Thyroid gland (tissue), 4 donors: ENCODE data around the gene TEAD2. TPM values are rescaled to one million over a fixed set of nuclear protein-coding genes. Genes with fewer than 3 reads are reported as not detected.
"Not testable (repeated sequence)": the region's sequence is repeated elsewhere in the genome, so short reads cannot be mapped to it uniquely, and the experiment has no call there.

Experiments used
- DNase-seq, 2 donors: peaks; one replicate each; pipeline ENCODE4 v3.0.0-alpha.2; 2019
- H3K27ac ChIP-seq, 3 donors: fragments of 200-600 bp; sonication (generic); 1 replicate in 2 of 3; 2 replicates in 1 of 3; pipeline ENCODE4 v1.5.1; 2016 to 2019; ENCODE audit warnings: mild to moderate bottlenecking in 1 of 3, moderate library complexity in 1 of 3
- H3K27me3 ChIP-seq: fragments of 200-600 bp; sonication (generic); one replicate; pipeline ENCODE4 v1.5.1; 2019
- H3K36me3 ChIP-seq, 2 donors: fragments of 200-600 bp; sonication (generic); one replicate each; pipeline ENCODE4 v1.5.1; 2016 to 2019
- H3K4me1 ChIP-seq, 2 donors: fragments of 200-600 bp; sonication (generic); one replicate each; pipeline ENCODE4 v1.5.1; 2017 to 2019
- H3K4me3 ChIP-seq, 3 donors: fragments of 200-600 bp; sonication (generic); replicated peaks in 1 of 3; 1 replicate in 2 of 3; 2 replicates in 1 of 3; pipeline ENCODE4 v1.5.1; 2016; ENCODE audit warnings: mild to moderate bottlenecking in 1 of 3
- H3K9me3 ChIP-seq: fragments of 200-600 bp; sonication (generic); one replicate; pipeline ENCODE4 v1.5.1; 2017
- POLR2A ChIP-seq, 2 donors: fragments of 450-650 bp; IDR thresholded peaks; one replicate each; pipeline ENCODE4 v1.6.1; 2017; ENCODE audit warnings: antibody characterized with exemption in 2 of 2, mild to moderate bottlenecking in 2 of 2, moderate library complexity in 1 of 2
- WGBS, 2 donors: methylation state at CpG; one replicate each; pipeline ENCODE4 v1.1.5; 2017; 5-methylcytosine and 5-hydroxymethylcytosine counted together
- intact Hi-C: fragments of 100-400 bp; cut with DNase I; formaldehyde crosslinking; loops from one replicate; pipeline ENCODE4 v1.15.1; 2023
- total RNA-seq, 4 donors: library from RNA; depleted of rRNA; stranded (reverse); fragments of >200 nt; gene quantifications; one replicate each; pipeline ENCODE4 v1.2.3, GENCODE V29; 2016
- TF ChIP-seq, protein P1 (sequence below), 6 experiments: fragments of 200-600 bp in 3 of 6; fragments of 450-650 bp in 3 of 6; sonication (generic) in 3 of 6; IDR thresholded peaks; one replicate each; pipeline ENCODE4 v1.5.1; 2016 to 2019; ENCODE audit warnings: antibody characterized with exemption in 6 of 6, mild to moderate bottlenecking in 2 of 6, inconsistent platforms in 1 of 6, moderate library complexity in 1 of 6

TEAD2 gene
- total RNA-seq, 4 donors from 2014 or later, result 6.9 to 19.5 (median 13.7) TPM

DNA sequence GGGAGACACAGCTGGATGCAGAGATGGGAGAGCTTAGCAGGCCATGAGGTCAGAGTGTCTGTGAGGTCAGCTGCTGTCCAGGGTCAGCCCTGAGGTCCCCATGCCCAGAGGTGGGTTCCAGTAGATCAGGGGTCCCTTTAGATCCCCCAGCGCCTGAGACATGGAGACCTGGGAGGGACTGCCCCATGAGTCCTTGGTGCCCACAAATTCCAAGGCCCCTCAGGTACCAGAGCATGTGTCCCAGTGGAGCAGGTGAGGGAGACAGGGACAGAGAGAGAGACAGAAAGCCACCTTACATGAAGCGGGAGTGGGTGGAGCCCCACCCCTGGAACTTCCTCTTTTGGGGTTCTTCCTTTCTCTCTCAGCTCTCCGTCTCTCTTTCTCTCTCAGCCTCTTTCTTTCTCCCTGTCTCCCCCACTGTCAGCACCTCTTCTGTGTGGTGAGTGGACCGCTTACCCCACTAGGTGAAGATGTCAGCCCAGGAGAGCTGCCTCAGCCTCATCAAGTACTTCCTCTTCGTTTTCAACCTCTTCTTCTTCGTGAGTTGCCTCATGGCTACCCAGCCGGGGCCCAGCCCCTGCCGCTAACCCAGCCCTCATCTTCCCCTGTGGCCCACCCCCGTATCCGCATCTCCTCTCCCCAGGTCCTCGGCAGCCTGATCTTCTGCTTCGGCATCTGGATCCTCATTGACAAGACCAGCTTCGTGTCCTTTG is 27.0 kb downstream of the TEAD2 start, which contains the start of gene CD37:
Gene CD37 (plus strand): TSS at position 336 of the 713 bp plus-strand sequence. CDS start 135 bp downstream, at position 471.
- H3K27me3 ChIP-seq, result no peaks in the 10 kb centered on the region
- intact Hi-C loops, result no loop called here
- WGBS, 2 donors, result 74 to 80% methylated on average over 13 of the region's 13 CpGs
- DNase-seq, result no peak
- no peak within 1 kb of the TSS for H3K27ac ChIP-seq
- no peaks in the 10 kb centered on the region for H3K9me3 ChIP-seq
- H3K36me3 ChIP-seq, result no peaks in the 10 kb centered on the region
- peaks cover 19 to 20% of the 10 kb centered on the region in 2 donors for H3K4me1 ChIP-seq
- H3K4me3 ChIP-seq, result no peak within 1 kb of the TSS
- no peak for TF ChIP-seq POLR2A (IDR thresholded peaks at IDR 0.05)
- TF ChIP-seq, protein P1, sequence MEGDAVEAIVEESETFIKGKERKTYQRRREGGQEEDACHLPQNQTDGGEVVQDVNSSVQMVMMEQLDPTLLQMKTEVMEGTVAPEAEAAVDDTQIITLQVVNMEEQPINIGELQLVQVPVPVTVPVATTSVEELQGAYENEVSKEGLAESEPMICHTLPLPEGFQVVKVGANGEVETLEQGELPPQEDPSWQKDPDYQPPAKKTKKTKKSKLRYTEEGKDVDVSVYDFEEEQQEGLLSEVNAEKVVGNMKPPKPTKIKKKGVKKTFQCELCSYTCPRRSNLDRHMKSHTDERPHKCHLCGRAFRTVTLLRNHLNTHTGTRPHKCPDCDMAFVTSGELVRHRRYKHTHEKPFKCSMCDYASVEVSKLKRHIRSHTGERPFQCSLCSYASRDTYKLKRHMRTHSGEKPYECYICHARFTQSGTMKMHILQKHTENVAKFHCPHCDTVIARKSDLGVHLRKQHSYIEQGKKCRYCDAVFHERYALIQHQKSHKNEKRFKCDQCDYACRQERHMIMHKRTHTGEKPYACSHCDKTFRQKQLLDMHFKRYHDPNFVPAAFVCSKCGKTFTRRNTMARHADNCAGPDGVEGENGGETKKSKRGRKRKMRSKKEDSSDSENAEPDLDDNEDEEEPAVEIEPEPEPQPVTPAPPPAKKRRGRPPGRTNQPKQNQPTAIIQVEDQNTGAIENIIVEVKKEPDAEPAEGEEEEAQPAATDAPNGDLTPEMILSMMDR (IDR thresholded peaks at IDR 0.05), result no peak

DNA sequence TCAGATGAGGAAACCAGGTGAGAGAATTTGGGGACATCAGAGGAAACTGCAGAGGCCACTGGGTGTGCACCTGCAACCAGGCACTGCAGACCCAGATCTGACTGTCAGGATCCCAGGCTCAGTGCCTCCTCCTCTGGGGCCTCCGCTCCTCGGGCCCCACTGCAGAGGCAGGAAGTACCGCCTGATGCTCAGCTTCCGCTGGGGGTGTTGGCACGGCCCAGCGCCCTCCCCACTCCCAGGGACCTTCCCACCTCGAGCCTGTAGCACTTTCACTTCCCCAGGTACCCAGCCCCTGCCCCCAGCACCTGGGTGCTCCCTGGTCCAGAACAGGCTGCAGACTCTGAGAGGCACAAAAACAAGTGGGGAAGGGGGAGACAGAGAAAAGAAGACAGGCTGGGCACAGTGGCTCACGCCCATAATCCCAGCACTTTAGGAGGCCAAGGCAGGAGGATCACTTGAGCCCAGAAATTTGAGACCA is 28.4 kb downstream of the TEAD2 start:
- WGBS, 2 donors, result 55 to 92% methylated on average over 1 to 8 of the region's 8 CpGs
- no peak for DNase-seq
- H3K4me1 ChIP-seq, result peaks cover 8 to 11% of the 10 kb centered on the region in 2 donors
- no peak overlapping the region for H3K27ac ChIP-seq
- no peaks in the 10 kb centered on the region for H3K36me3 ChIP-seq
- no peaks in the 10 kb centered on the region for H3K9me3 ChIP-seq
- intact Hi-C loops, result no loop called here
- H3K27me3 ChIP-seq, result no peaks in the 10 kb centered on the region
- TF ChIP-seq POLR2A (IDR thresholded peaks at IDR 0.05), result no peak
- H3K4me3 ChIP-seq, result no peak overlapping the region

DNA sequence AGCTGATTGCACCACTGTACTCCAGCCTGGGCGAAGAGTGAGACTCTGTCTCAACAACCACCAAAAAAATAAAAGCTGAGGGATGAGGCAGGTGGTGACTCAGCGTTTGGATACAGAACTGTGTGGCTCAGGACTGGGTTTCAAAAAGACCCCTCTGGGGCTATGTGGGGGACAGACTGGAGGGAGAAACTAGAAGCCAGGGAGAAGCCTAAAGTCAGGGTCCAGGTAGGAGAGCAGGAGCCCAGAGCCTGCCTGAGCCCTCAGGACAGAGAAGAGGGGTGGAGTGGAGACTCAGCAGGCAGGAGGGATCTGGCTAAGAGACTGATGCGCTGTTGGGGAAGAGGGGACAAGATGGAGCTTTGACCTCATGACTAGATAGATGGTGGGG is 28.8 kb downstream of the TEAD2 start:
- H3K27ac ChIP-seq, result no peak overlapping the region
- TF ChIP-seq, protein P1 (IDR thresholded peaks at IDR 0.05), result no peak
- no peak for TF ChIP-seq POLR2A (IDR thresholded peaks at IDR 0.05)
- no peaks in the 10 kb centered on the region for H3K27me3 ChIP-seq
- intact Hi-C loops, result no loop called here
- no peaks in the 10 kb centered on the region for H3K36me3 ChIP-seq
- 73 to 86% methylated on average over 3 of the region's 3 CpGs for whole genome bisulfite sequencing, 2 donors
- H3K4me1 ChIP-seq, result peaks cover 6 to 7% of the 10 kb centered on the region in 2 donors
- H3K4me3 ChIP-seq, result no peak overlapping the region
- DNase-seq, result no peak
- no peaks in the 10 kb centered on the region for H3K9me3 ChIP-seq

DNA sequence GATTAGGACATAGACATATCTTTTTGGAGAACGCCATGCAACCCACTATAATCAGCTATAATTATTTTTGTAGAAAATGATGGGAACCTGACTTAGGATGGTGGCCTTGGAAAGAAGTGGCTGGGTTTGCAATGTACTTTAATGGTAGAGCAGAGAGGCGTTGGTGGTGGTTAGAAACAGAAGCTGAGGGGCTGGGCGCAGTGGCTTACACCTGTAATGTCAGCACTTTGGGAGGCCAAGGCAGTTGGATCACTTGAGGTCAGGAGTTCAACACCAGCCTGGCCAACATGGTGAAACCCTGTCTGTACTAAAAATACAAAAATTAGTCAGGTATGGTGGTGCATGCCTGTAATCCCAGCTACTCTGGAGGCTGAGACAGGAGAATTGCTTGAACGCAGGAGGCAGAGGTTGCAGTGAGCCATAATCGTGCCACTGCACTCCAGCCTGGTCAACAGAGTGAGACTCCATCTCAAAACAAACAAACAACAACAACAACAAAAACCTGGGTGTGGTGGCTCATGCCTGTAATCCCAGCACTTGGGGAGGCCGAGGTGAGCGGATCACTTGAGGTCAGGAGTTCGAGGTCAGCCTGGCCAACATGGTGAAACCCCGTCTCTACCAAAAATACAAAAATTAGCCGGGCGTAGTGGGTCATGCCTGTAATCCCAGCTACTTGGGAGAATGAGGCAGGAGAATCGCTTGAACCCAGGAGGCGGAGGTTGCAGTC is 29.4 kb downstream of the TEAD2 start:
- H3K36me3 ChIP-seq, H3K4me1 ChIP-seq, intact Hi-C loops, H3K27me3 ChIP-seq, DNase-seq, H3K4me3 ChIP-seq, H3K27ac ChIP-seq, H3K9me3 ChIP-seq: not testable (repeated sequence)
- WGBS, 2 donors, result 87 to 91% methylated on average over 13 of the region's 13 CpGs

DNA sequence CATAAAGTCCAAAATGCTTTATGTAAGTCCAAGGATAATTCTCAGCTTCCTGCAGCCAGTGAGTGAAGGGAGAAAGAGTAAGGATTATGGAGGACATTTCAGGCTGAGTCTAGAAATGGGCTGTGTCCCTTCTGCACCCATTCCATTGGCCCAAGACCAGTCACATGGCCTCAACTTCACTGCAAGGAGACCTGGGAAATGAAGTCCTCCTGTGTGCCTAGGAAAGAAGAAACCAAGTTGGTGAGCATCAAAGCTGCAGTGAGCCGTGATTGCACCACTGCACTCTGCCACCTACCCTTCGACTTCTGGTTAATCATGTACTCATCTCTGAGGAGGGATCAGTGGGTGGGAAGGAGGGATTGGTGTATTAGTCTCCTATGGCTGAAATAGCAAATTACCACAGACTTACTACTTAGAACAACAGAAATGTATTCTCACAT is 30.6 kb downstream of the TEAD2 start:
- H3K4me3 ChIP-seq, result no peak overlapping the region
- H3K9me3 ChIP-seq, result no peaks in the 10 kb centered on the region
- intact Hi-C loops, result no loop called here
- no peaks in the 10 kb centered on the region for H3K36me3 ChIP-seq
- H3K27ac ChIP-seq, result no peak overlapping the region
- DNase-seq, result peak; percentile 20 to 23
- WGBS, 2 donors, result 71 to 90% methylated on average over 2 of the region's 2 CpGs
- H3K4me1 ChIP-seq, result peaks cover 4% of the 10 kb centered on the region in 2 donors
- no peaks in the 10 kb centered on the region for H3K27me3 ChIP-seq
- TF ChIP-seq, protein P1 (IDR thresholded peaks at IDR 0.05), result no peak
- TF ChIP-seq POLR2A (IDR thresholded peaks at IDR 0.05), result no peak

DNA sequence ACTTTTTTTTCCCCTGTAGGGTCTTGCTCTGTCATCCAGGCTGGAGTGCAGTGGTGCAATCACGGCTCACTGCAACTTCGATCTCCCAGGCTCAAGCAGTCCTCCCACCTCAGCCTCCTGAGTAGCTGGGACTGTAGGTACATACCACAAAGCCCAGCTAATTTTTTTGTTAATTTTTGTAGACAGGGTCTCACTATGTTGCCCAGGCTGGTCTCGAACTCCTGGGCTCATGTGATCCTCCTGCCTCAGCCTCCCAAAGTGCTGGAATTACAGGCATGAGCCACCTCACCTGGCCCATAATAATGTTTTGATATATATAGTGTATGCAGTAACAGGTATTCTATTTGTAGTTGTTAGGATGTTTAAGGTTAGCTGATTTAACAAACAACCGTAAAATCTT is 31.0 kb downstream of the TEAD2 start:
- H3K36me3 ChIP-seq, intact Hi-C loops, H3K4me3 ChIP-seq, H3K27me3 ChIP-seq, H3K27ac ChIP-seq, H3K4me1 ChIP-seq, DNase-seq, H3K9me3 ChIP-seq: not testable (repeated sequence)
- WGBS, 2 donors, result 91 to 95% methylated on average over 4 of the region's 4 CpGs
